ACC112 (cell line): Measurements from ENCODE around the gene PSD4.

Source experiments
- H2AFZ ChIP-seq: fragments of 200-600 bp; sonication (generic); one replicate; pipeline ENCODE4 v1.6.0; 2017; ENCODE audit warnings: antibody characterized with exemption, low read length; ENCODE audit not compliant: unreplicated experiment
- H3K27ac ChIP-seq: fragments of 200-600 bp; sonication (generic); 2 replicates; pipeline ENCODE4 v1.5.1; 2014; ENCODE audit warnings: low read depth, mild to moderate bottlenecking, antibody characterized with exemption, low read length, moderate library complexity
- H3K27me3 ChIP-seq: fragments of 200-600 bp; sonication (generic); 2 replicates; pipeline ENCODE4 v1.6.1; 2014; ENCODE audit warnings: mild to moderate bottlenecking, antibody characterized with exemption, low read length, moderate library complexity, mixed read lengths; ENCODE audit not compliant: insufficient read depth
- H3K36me3 ChIP-seq: fragments of 200-600 bp; sonication (generic); 2 replicates; pipeline ENCODE4 v1.6.1; 2016; ENCODE audit warnings: mild to moderate bottlenecking, antibody characterized with exemption, low read length, moderate library complexity, mixed read lengths; ENCODE audit not compliant: insufficient read depth
- H3K4me1 ChIP-seq: fragments of 200-600 bp; sonication (generic); one replicate; pipeline ENCODE4 v1.6.1; 2016; ENCODE audit warnings: low read length, mixed read lengths; ENCODE audit not compliant: insufficient read depth, unreplicated experiment, control insufficient read depth
- H3K4me3 ChIP-seq: fragments of 200-600 bp; sonication (generic); 2 replicates; pipeline ENCODE4 v1.5.1; 2014; ENCODE audit warnings: mild to moderate bottlenecking, low read depth, low read length
- H3K79me2 ChIP-seq: fragments of 200-600 bp; sonication (generic); one replicate; pipeline ENCODE4 v1.6.0; 2016; ENCODE audit warnings: low read length; ENCODE audit not compliant: control insufficient read depth, unreplicated experiment, insufficient read depth

PSD4 gene

DNA sequence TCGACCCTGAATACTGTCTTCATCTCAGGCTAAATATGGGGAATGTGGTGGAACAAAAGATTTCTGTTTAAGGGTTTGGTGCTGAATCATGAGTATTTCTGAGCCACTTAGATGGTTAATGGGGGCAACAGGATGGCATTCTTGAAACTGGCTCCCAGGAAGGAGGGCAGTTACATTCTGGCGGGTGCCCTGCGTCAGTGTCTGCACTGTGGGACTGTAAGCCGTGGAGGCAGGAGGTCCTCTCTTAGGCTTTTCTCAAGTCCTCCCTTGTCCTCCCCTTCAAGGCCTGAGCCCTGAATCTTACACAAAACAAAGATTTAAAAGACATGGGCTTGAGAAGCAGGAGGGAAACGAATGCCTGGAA lies 45.7 kb downstream of the PSD4 start:
- no peaks in the 10 kb centered on the region for H3K36me3 ChIP-seq
- H3K79me2 ChIP-seq, result no peaks in the 10 kb centered on the region
- no peak overlapping the region for H3K27ac ChIP-seq
- H3K4me3 ChIP-seq, result no peak overlapping the region
- H3K27me3 ChIP-seq, result no peaks in the 10 kb centered on the region
- peaks cover 9% of the 10 kb centered on the region for H3K4me1 ChIP-seq
- H2AFZ ChIP-seq, result no peak overlapping the region

DNA sequence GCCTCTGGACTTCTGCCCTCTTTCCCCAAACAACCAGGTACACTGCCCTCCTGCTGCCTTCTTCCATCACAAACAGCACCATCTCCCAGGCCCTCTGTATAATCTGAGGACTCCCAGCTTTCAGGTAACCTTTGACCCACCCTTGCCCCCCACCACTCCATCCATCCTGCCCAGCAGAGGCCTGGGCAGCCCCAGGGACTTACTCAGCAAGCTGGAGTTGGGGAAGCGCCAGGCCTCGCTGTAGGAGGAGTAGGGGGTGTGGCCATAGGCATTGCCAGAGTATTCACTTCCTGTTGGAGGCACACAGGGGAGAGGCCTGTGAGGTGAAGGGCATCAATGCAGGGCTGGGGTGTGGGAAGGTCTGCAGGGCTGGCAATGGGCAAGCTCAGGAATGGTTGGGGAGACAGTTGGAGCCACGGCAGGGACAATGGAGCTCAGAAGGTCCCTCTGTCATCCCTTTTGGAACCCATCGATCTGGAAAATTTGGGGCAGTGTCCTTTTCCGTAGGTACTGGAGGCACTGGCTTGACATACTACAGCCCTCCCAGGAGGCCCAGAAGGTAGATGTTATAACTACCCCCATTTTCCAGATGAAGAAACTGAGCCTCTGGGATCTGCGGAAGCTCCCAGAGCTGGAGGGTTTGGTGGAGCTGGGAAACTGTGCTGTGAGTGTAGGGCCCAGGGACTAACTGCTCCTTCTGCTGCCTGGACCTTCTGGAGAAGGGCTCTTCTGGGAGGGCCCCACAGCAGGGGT lies 46.3 kb downstream of the PSD4 start:
- H3K27ac ChIP-seq, result no peak overlapping the region

DNA sequence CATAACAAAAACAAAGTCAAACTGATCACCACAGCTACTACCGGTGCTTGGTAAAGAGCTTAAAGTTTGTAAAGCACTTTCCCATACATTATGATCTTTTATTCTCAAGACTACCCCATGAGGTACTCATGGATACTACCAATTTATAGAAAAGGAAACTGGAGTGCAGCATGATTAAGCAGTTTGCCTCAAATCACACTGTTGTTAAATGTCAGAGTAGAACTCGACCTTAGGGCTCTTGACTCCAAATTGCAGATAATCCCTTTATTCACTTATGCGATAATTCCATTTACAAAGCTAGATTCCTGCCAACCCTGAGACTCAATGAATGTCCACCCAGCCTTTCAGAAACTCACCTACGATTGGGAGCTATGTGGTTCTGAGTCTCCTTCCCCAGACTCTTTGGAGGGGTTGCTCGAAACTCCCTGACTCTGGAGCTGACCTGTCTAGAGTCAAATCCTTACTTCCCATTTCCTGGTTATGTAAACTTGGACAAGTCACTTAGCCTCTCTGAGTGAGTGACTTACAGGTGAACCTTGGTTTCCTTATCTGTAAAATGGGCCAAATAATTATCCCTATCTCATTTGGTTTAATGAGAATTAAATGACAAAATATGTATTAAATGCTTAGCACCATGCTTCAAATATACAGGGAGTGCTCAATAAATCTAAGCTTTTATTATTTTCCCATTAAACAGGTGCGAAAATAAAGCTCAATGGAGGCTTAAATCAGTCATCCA lies 47.4 kb downstream of the PSD4 start:
- no peaks in the 10 kb centered on the region for H3K36me3 ChIP-seq
- H3K4me3 ChIP-seq, result no peak overlapping the region
- no peaks in the 10 kb centered on the region for H3K79me2 ChIP-seq
- no peaks in the 10 kb centered on the region for H3K27me3 ChIP-seq
- H2AFZ ChIP-seq, result no peak overlapping the region
- H3K27ac ChIP-seq, result no peak overlapping the region
- H3K4me1 ChIP-seq, result peaks cover 16% of the 10 kb centered on the region

More for the DNA sequence above, 46.3 kb downstream of the PSD4 start:
- Histone ChIP-seq H3K36me3 (no peaks in the 10 kb centered on the region), H3K79me2 (no peaks in the 10 kb centered on the region), H3K27me3 (no peaks in the 10 kb centered on the region), H2AFZ (no peak overlapping the region), H3K4me3 (no peak overlapping the region), H3K4me1 (peaks cover 9% of the 10 kb centered on the region)

DNA sequence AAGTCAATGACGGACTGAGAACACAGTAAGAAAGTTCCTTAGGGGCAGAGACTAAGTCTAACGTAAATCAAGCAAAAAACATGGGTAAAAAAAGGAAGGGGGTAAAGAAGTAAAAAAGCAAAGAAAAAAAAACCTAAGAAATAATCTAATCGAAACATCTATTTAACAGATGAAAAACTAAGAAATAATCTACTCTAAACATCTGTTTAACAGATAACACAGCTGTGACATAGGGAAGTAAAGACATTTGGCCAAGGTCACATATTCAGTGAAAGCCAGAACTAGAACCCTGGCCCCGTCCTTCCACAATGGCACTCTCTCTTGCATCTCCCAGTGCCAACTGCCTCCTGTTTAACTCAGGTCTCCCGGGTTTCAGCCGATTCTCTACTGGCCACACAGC lies 48.1 kb downstream of the PSD4 start:
- H3K36me3 ChIP-seq, result no peaks in the 10 kb centered on the region
- H3K79me2 ChIP-seq, result no peaks in the 10 kb centered on the region
- no peak overlapping the region for H3K4me3 ChIP-seq
- H3K27ac ChIP-seq, result no peak overlapping the region
- no peaks in the 10 kb centered on the region for H3K27me3 ChIP-seq
- H2AFZ ChIP-seq, result no peak overlapping the region
- peaks cover 17% of the 10 kb centered on the region for H3K4me1 ChIP-seq

DNA sequence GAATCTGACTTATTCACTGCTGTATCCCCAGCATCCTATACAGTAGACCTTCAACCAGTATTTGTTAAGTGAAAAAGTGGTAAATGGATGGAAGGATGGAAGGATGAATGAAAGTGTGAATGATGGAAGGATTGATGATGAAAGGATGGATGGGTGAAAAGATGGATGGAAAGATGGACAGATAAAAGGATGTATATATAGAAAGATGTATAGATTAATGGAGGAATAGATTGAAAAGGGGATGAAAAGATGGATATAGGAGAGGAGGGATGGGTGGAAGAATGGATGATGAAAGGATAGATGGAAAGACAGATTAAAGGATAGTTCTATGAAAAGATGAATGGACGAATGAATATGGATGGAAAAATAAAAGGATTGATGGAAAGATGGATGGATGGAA lies 50.0 kb downstream of the PSD4 start:
- Histone ChIP-seq H3K36me3 (no peaks in the 10 kb centered on the region), H3K27me3 (no peaks in the 10 kb centered on the region), H3K4me3 (no peak overlapping the region), H2AFZ (no peak overlapping the region), H3K79me2 (no peaks in the 10 kb centered on the region), H3K27ac (no peak overlapping the region), H3K4me1 (peaks cover 17% of the 10 kb centered on the region)

DNA sequence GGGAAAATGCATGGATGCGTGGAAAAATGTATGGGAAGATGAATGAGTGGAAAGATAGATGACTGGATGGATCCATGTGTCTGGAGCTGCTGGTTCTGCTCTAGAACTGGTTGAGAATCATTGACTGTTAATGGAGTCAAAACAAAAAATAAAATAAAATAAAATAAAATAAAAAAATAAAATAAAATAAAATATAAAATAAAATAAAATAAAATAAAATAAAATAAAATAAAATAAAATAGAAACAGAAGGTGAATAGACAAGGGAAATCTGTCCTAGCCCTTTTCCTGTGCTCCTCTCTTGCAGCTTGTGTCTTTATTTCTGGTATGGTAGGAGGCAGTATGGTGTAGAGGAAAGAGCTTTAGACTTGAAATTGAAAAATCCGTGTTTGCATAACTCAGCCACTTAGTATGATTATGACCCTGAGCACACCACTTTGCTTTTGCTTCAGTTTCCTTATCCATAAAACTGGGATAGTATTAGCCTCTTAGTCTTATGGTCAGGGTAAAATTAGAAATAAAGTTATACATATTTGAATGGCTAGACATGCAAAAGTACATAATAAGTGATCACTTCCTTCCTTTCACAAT lies 51.0 kb downstream of the PSD4 start:
- H3K27ac ChIP-seq, result peak overlapping the region; percentile 47; the same call in 1 of the 2 replicates
- H3K27me3 ChIP-seq, result no peaks in the 10 kb centered on the region

DNA sequence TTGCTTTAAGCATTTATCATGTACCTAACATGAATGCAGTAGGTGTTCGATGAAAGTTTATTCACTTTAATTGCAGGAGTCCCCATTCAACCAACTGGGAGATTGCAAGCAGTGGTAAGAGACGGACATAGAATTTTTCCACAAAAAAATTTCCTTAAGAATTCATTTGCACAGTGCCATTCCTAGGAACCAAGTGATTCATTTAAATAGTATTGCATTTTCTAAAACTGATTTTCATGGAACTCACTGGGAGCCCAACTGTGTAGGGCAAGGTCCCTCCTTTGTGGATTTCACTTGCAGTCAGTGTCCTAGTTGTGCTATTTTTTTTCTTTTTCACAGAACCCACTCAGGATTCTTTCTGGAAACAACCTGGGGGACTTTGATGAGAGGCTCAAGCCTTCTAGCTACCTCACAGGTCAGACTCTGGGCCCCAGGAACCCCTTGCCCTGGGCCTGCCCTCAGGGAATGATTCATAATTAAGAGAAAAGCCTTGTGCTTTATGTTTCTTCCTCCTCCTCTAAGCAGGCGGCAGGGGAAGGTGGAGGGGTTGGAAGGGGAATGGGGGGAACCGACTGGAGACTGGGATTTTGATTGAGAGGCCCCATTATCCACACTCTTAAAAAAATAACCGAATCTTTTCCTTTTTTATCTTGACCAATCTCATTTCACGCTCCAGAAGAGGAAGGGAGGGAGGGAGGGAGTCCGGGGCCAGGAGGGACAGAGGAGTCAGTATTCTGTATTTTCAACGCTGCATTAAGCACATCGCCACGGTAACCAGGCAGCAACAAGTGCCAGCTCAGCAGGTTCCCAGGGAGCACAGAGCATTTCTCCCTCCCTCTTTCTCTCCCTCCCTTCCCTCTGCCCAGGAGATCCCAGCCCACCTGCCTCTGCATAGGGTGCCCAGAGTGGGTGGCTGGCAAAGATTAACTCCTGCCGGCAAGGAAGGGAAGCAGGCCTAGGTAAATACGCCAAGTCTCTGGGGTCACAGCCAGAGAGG lies 51.8 kb downstream of the PSD4 start:
- Histone ChIP-seq H2AFZ (no peak overlapping the region), H3K27ac (peak overlapping the region; percentile 47; the same call in 1 of the 2 replicates)

More for the DNA sequence above, 51.0 kb downstream of the PSD4 start:
- Histone ChIP-seq H2AFZ (no peak overlapping the region), H3K4me1 (peaks cover 14% of the 10 kb centered on the region), H3K79me2 (no peaks in the 10 kb centered on the region), H3K36me3 (no peaks in the 10 kb centered on the region), H3K4me3 (no peak overlapping the region)

DNA sequence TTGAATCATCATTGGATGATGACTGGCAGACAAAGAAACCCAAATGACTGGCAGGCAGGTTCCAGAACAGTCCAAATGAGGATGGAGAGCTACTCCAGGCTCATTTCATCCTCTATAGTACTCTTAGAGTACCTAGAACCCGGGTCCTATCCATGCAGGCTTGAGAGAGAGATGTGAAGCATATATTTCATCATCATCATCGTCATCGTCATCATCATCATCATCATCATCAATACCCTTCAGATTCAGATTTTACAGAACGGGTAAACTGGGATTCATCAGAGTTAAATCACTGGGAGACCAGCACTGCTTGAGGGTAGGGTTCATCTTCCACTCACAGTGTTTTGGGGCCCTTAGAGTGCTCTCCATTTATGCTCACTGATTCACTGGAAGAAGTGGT lies 52.7 kb downstream of the PSD4 start:
- Histone ChIP-seq H3K27me3 (no peaks in the 10 kb centered on the region), H3K27ac (peak overlapping the region; percentile 28; the same call in 1 of the 2 replicates), H3K4me1 (peaks cover 8% of the 10 kb centered on the region), H3K4me3 (no peak overlapping the region), H3K36me3 (no peaks in the 10 kb centered on the region), H2AFZ (no peak overlapping the region), H3K79me2 (no peaks in the 10 kb centered on the region)

More for the DNA sequence above, 51.8 kb downstream of the PSD4 start:
- peaks cover 8% of the 10 kb centered on the region for H3K4me1 ChIP-seq
- H3K4me3 ChIP-seq, result no peak overlapping the region
- no peaks in the 10 kb centered on the region for H3K27me3 ChIP-seq
- no peaks in the 10 kb centered on the region for H3K79me2 ChIP-seq
- no peaks in the 10 kb centered on the region for H3K36me3 ChIP-seq

DNA sequence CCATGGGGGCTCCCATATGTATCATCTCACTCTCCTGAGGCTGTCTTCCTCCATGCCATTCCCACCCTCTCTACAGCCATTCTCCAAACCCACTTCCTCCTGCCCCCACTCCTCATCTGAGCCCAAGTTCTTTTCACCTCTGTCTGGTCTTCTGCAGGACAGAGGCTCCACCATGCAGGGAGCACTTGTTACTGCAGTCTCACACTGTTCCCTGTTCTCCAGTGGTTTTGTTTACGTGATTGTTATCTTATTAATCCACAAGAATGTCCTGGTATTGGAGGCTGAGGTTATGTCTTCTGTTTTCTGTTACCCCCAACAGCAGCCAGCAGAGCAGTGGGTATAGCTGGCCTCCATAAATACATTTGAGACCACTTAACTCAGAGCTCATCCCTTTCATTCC lies 53.5 kb downstream of the PSD4 start:
- no peak overlapping the region for H3K4me3 ChIP-seq
- H3K79me2 ChIP-seq, result no peaks in the 10 kb centered on the region
- H3K36me3 ChIP-seq, result no peaks in the 10 kb centered on the region
- no peaks in the 10 kb centered on the region for H3K27me3 ChIP-seq
- no peak overlapping the region for H3K27ac ChIP-seq
- peaks cover 8% of the 10 kb centered on the region for H3K4me1 ChIP-seq
- no peak overlapping the region for H2AFZ ChIP-seq

DNA sequence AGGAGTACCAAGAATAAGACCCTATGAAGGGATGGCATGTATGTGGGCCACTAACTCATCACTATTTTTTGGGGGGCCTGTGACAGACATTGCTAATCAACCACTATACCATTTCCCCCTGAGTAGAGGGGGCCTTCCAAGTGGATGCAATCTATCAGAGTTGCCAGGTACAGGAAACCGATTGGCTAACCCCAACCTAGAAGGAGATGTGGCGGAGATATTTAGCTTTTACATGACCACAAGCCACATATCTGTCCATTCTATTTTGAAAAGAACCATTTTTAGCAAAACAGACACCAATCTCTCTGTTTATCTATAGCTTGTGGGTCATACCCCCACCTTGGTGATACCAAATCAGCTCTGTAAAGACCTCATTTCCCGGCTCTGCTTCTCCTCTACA lies 53.9 kb downstream of the PSD4 start:
- H3K79me2 ChIP-seq, result no peaks in the 10 kb centered on the region
- no peak overlapping the region for H3K27ac ChIP-seq
- no peaks in the 10 kb centered on the region for H3K36me3 ChIP-seq
- no peaks in the 10 kb centered on the region for H3K27me3 ChIP-seq
- no peak overlapping the region for H2AFZ ChIP-seq
- no peak overlapping the region for H3K4me3 ChIP-seq
- peaks cover 8% of the 10 kb centered on the region for H3K4me1 ChIP-seq
